GM18858 (cell line): ENCODE measurements around the gene ERH.
A peak's percentile ranks its signal among the peaks of the same experiment; 100 is the strongest.
"Not testable (repeated sequence)": the region's sequence is repeated elsewhere in the genome, so short reads cannot be mapped to it uniquely, and the experiment has no call there.

Experiments used
- ATAC-seq: cut with Tn5 transposase; IDR thresholded peaks from one replicate; pipeline ENCODE4 v1.9.1; 2021; ENCODE audit not compliant: unreplicated experiment

Gene ERH

GRCh38 chr14:69398818-69399210 lies 715 bp upstream of the ERH start:
- ATAC-seq, result peak; percentile 2

GRCh38 chr14:69395929-69396328 lies 2.2 kb downstream of the ERH start:
- ATAC-seq, result no peak

- no peak for ATAC-seq
These were observed 5.6 kb downstream of the ERH start for GRCh38 chr14:69392481-69392880.

GRCh38 chr14:69391400-69391799 lies 6.7 kb downstream of the ERH start:
- not testable (repeated sequence) for ATAC-seq

- ATAC-seq, result no peak
These were observed 10.8 kb downstream of the ERH start for GRCh38 chr14:69387311-69387710.

- no peak for ATAC-seq
These were observed 19.8 kb downstream of the ERH start for GRCh38 chr14:69378274-69378673.

GRCh38 chr14:69376439-69376838 lies 21.7 kb downstream of the ERH start:
- no peak for ATAC-seq

GRCh38 chr14:69375722-69376121 lies 22.4 kb downstream of the ERH start:
- ATAC-seq, result no peak

- no peak for ATAC-seq
These were observed 22.9 kb downstream of the ERH start for GRCh38 chr14:69375182-69375581.

GRCh38 chr14:69374235-69374634 lies 23.9 kb downstream of the ERH start:
- no peak for ATAC-seq

GRCh38 chr14:69373104-69373503 lies 25.0 kb downstream of the ERH start:
- ATAC-seq, result no peak

GRCh38 chr14:69372146-69372545 lies 26.0 kb downstream of the ERH start:
- ATAC-seq, result no peak

GRCh38 chr14:69370061-69370460 lies 28.0 kb downstream of the ERH start:
- no peak for ATAC-seq

GRCh38 chr14:69368381-69368780 lies 29.7 kb downstream of the ERH start:
- no peak for ATAC-seq

GRCh38 chr14:69366761-69367160 lies 31.3 kb downstream of the ERH start:
- ATAC-seq, result no peak

- no peak for ATAC-seq
These were observed 32.0 kb downstream of the ERH start for GRCh38 chr14:69366069-69366468.

- no peak for ATAC-seq
These were observed 33.7 kb downstream of the ERH start for GRCh38 chr14:69364378-69364777.

GRCh38 chr14:69363964-69364363 lies 34.1 kb downstream of the ERH start:
- ATAC-seq, result no peak

- no peak for ATAC-seq
These were observed 35.0 kb downstream of the ERH start for GRCh38 chr14:69363055-69363454.

- ATAC-seq, result no peak
These were observed 37.5 kb downstream of the ERH start for GRCh38 chr14:69360438-69361108.

- no peak for ATAC-seq
These were observed 39.1 kb downstream of the ERH start for GRCh38 chr14:69358966-69359365.

GRCh38 chr14:69358233-69358963 lies 39.7 kb downstream of the ERH start:
- no peak for ATAC-seq
